Measurements from ENCODE around the gene SOX21.

DNA sequence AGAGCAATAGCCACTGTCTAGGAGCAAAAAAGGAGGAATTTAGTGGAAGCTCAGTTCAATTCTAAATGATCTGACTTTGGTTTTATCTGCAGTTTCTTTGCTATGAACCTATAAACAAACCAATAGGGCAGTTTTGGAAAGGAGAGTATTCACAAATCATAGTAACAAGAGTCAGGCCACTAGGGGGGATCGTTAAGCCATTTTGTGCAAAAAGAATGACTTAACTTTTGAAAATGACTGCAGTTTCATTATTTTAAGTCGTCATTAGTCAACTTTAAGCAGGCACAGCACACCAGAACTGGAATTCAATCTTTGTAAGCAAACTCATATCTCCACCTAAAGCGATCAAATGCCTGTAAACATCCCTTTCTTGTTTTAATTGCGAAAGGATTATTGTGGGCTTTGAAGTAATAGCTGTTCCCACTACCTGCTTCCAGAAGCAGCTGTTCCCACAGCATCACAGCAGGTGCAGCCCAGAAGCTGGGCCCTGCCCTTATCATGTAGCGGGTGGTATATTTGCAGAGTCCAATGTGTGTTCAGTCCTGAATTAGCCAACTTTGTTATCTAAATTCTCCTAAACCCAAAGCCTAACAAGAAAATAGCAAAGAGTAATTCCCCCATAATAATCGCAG is 51.5 kb downstream of the SOX21 start:
- TF ChIP-seq, protein P1, sequence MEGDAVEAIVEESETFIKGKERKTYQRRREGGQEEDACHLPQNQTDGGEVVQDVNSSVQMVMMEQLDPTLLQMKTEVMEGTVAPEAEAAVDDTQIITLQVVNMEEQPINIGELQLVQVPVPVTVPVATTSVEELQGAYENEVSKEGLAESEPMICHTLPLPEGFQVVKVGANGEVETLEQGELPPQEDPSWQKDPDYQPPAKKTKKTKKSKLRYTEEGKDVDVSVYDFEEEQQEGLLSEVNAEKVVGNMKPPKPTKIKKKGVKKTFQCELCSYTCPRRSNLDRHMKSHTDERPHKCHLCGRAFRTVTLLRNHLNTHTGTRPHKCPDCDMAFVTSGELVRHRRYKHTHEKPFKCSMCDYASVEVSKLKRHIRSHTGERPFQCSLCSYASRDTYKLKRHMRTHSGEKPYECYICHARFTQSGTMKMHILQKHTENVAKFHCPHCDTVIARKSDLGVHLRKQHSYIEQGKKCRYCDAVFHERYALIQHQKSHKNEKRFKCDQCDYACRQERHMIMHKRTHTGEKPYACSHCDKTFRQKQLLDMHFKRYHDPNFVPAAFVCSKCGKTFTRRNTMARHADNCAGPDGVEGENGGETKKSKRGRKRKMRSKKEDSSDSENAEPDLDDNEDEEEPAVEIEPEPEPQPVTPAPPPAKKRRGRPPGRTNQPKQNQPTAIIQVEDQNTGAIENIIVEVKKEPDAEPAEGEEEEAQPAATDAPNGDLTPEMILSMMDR (IDR thresholded peaks at IDR 0.05) = peak; percentile 39; the same call in 2 of the 3 replicates
- TF ChIP-seq BHLHE40 (IDR thresholded peaks at IDR 0.05; ENCODE audit: low read depth, low read length) = no peak

All from A549 (cell line).